Activated CD8-positive, alpha-beta memory T cell treated with anti-CD3 and anti-CD28 coated beads, Interleukin-2, amount 50 U/mL, for 1 hour (primary cell): ENCODE data around the gene CYP1B1.
"Not testable (repeated sequence)": the region's sequence is repeated elsewhere in the genome, so short reads cannot be mapped to it uniquely, and the experiment has no call there.

Experiments used
- DNase-seq: peaks from one replicate; pipeline ENCODE4 v3.0.0-alpha.2; 2020; ENCODE audit errors: extremely low read depth

The CYP1B1 gene

DNA sequence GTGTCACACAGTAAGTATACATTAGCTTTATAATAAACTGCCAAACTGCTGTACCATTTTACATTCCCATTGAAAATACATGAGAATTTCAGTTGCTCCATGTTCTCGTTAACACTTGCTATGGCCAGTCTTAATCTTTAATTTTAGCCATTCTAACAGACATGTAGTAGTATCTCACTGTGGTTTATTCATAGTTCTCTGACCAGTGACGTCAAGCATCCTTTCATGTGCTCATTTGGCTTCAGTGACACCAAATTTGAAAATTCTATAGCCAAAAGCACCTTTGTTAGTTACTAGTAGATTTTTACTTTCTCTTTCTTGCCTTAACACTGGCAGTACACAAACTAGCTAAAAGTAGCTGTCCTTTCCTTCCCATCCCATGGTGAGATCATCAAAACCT, 43.0 kb downstream of the CYP1B1 start:
- DNase-seq, result no peak

DNA sequence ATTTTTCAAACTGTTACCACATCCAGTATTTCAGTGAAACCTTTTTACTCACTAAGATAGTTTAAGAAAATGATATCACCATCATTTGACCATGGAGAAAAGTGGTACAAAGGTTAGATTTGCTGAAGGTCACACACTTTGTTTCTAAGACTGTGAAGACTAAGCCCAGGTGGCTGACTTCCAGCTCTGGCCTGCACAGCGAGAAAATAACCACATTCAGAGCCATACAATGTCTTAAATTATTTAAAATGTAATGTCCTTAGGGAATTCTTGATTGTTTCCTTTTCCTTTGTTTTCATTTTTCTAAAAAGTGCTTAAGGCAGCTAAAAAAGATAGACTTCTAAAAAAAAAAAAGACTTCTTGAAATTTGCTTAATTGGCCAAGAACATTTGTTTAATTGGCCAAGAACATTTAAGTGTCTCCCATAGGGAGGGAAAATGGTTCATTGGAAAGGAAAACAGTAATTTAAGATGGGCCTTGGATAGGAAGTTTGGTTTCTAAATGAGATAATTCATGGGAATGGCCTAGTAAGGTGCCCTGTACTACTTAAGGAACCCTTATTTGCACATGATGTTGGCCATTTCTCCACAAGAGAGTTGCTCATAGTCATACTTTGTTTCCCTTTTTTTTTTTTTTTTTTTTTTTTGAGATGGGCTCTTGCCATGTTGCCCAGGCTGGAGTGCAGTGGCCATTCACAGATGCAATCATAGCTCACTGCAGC, 45.2 kb downstream of the CYP1B1 start:
- DNase-seq, result no peak

DNA sequence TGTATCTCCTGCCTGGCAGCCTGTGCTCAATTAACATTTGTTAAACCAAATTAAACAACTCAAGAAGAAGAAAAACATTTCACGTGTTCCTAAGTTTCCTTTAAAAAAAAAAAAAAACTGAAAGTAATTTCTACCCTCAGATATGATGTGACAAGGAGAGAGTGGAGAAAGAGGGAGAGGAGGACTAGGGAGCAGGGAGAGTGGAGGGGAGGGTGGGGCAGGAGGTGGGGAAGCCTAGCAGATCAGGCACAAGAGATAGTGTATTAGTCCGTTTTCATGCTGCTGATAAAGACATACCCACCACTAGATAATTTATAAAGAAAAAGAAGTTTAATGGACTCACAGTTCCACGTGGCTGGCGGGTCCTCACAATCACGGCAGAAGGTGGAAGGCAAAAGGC, 46.4 kb downstream of the CYP1B1 start:
- no peak for DNase-seq

DNA sequence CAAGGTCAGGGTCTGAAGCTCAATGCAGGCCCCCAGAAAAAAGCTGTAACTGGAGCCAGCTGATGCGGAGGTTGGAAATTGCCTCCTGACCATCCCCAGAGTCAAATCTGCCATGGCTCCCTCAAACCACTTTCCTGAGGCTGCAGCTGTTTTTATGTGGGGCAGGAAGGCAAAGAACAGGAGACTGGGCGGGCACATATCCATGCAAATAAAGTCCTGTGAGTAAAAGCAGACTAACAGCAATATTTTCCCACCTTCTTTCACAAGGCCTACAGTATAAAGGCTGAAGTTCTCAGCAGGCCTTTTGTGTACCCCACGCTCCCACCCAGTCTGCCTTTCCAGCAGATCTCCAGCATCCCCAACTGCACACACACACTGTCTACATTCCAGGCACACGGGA, 47.1 kb downstream of the CYP1B1 start:
- no peak for DNase-seq

DNA sequence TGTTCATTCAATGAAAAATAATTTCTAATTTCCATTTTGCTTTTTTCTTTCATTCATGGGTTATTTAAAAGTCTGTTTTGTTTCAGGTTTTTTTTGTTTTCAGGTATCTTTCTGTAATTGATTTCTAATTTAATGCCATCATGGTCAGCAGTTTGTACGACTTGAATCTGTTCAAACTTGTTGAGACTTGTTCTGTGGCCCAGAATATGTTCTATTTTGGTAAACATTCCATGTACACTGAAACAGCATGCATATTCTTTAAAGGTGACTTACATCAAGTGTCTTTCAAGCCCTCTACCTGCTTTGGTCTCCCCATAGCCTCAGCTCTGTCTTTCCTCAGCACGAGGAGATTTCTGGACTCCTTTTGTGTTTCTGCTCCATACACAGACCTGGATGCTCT, 49.1 kb downstream of the CYP1B1 start:
- DNase-seq, result no peak

DNA sequence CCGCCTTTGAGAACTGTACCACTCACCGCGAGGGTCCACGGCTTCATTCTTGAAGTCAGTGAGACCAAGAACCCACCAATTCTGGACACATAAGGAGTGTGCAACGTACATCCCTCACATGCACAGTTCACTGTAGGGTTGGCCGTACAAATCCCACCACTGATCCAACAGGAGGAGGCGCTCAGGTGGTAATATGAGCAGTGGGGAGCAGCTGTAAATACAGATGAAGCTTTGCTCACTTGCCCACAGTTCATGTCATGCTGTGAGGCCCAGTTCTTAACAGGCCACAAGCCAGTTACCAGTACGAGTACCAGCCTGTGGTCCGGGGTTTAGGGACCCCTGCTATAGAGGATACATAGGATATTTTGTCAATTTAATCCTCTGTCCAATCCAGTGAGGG, 54.4 kb downstream of the CYP1B1 start:
- no peak for DNase-seq

DNA sequence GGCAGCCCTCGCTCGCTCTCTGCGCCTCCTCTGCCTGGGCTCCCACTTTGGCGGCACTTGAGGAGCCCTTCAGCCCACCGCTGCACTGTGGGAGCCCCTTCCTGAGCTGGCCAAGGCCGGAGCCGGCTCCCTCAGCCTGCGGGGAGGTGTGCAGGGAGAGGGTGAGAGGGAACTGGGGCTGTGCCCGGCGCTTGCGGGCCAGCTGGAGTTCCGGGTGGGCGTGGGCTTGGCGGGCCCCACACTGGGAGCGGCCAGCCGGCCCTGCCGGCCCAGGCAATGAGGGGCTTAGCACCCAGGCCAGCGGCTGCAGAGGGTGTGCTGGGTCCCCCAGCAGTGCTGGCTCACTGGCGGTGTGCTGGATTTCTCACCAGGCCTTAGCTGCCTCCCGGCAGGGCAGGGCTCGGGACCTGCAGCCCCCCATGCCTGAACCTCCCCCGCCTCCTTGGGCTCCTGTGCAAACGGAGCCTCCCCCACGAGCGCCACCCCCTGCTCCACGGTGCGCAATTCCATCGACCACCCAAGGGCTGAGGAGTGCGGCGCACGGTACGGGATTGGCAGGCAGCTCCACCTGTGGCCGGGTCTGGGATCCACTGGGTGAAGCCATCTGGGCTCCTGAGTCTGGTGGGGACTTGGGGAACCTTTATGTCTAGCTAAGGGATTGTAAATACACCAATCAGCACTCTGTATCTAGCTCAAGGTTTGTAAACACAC, 55.4 kb downstream of the CYP1B1 start:
- not testable (repeated sequence) for DNase-seq

DNA sequence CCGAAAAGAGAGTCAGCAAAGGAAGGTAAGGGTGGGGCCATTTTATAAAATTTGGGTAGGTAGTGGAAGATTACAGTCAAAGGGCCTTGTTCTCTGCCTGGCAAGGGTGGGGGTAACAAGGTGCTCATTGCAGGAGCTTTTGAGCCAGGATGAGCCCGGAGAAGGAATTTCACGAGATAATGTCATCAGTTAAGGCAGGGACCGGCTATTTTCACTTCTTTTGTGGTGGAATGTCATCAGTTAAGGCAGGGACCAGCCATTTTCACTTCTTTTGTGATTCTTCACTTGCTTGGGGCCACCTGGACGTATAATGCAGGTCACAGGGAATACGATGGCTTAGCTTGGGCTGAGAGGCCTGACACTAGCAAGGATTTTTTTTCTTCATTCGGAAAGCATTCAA, 58.1 kb downstream of the CYP1B1 start:
- DNase-seq, result no peak
